T1000 (cell line): ENCODE results near the gene CCDC9.
A peak's percentile ranks its signal among the peaks of the same experiment; 100 is the strongest.
"Not testable (repeated sequence)": the region's sequence is repeated elsewhere in the genome, so short reads cannot be mapped to it uniquely, and the experiment has no call there.

Experiments used
- DNase-seq: peaks from one replicate; lab custom pipeline; 2025; ENCODE audit warnings: mixed read lengths; lab: John Stamatoyannopoulos, UW

The CCDC9 gene

GRCh38 chr19:47300867-47301266, 44.5 kb downstream of the CCDC9 start:
- DNase-seq: not testable (repeated sequence)

- no peak for DNase-seq
Measured at GRCh38 chr19:47302249-47302648, 45.9 kb downstream of the CCDC9 start.

GRCh38 chr19:47303966-47304365, 47.6 kb downstream of the CCDC9 start:
- no peak for DNase-seq

- DNase-seq: peak; percentile 64
Measured at GRCh38 chr19:47305309-47305751, 49.0 kb downstream of the CCDC9 start.

- no peak for DNase-seq
Measured at GRCh38 chr19:47306303-47306702, 50.0 kb downstream of the CCDC9 start.

GRCh38 chr19:47309038-47309437, 52.7 kb downstream of the CCDC9 start:
- no peak for DNase-seq

- DNase-seq: no peak
Measured at GRCh38 chr19:47309608-47310007, 53.3 kb downstream of the CCDC9 start, which contains the start of gene C5AR1. Gene C5AR1, plus strand, starts transcription at chr19:47309861. Its CDS starts 35 bp downstream, at chr19:47309896.

GRCh38 chr19:47310323-47310722, 54.0 kb downstream of the CCDC9 start:
- DNase-seq: no peak

- DNase-seq: no peak
Measured at GRCh38 chr19:47310819-47311218, 54.5 kb downstream of the CCDC9 start.

- DNase-seq: no peak
Measured at GRCh38 chr19:47312366-47313006, 56.2 kb downstream of the CCDC9 start.

- no peak for DNase-seq
Measured at GRCh38 chr19:47313754-47314295, 57.5 kb downstream of the CCDC9 start.

- DNase-seq: peak; percentile 70
Measured at GRCh38 chr19:47315125-47315821, 58.9 kb downstream of the CCDC9 start.

- DNase-seq: no peak
Measured at GRCh38 chr19:47316513-47316912, 60.2 kb downstream of the CCDC9 start.

- no peak for DNase-seq
Measured at GRCh38 chr19:47319923-47320871, 63.9 kb downstream of the CCDC9 start.
